ENCODE measurements around the gene NHERF2.

DNA sequence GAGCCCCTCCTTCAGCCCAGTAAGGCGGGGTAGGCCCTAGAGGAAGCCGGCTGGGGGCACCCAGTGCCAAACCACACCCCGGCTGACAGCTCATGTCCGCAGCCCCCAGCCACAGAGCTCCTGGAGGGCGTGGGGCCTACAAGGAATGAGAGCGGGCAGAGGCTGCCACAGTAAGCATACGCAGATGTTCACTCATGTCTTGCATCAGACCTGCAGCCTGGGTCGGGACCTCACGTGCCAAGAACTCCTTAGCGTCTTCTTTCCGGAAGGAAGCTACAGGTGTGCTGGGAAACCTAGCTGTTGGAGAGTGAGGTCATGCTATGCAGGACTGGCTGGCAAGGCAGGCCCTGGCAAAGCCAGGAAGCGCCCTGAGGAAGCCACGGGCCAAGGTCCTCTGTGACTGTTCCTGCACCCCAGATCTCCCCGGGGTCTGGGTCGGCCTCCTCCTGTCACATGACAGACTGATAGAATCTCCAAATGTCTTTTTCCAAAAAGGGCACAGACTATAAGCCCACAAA lies 18.6 kb upstream of the NHERF2 start:
- TF ChIP-seq ZNF384 (IDR thresholded peaks at IDR 0.05) (no peak), BHLHE40 (IDR thresholded peaks at IDR 0.05; ENCODE audit: borderline replicate concordance) (no peak), SP1 (IDR thresholded peaks at IDR 0.05) (no peak), TARDBP (IDR thresholded peaks at IDR 0.05) (no peak), SUZ12 (IDR thresholded peaks at IDR 0.05) (no peak), L3MBTL2 (conservative IDR thresholded peaks at IDR 0.05) (no peak), ELF4 (IDR thresholded peaks at IDR 0.05) (no peak), FOXK2 (IDR thresholded peaks at IDR 0.05) (no peak), NFRKB (IDR thresholded peaks at IDR 0.05) (no peak), FOXM1 (IDR thresholded peaks at IDR 0.05; ENCODE audit: borderline replicate concordance) (no peak), FOXA1 (IDR thresholded peaks at IDR 0.05) (no peak), LEF1 (IDR thresholded peaks at IDR 0.05; ENCODE audit: borderline replicate concordance) (no peak)
- TF ChIP-seq, protein P1, sequence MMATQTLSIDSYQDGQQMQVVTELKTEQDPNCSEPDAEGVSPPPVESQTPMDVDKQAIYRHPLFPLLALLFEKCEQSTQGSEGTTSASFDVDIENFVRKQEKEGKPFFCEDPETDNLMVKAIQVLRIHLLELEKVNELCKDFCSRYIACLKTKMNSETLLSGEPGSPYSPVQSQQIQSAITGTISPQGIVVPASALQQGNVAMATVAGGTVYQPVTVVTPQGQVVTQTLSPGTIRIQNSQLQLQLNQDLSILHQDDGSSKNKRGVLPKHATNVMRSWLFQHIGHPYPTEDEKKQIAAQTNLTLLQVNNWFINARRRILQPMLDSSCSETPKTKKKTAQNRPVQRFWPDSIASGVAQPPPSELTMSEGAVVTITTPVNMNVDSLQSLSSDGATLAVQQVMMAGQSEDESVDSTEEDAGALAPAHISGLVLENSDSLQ (IDR thresholded peaks at IDR 0.05), result no peak
